Fibroblast of lung (primary cell): Measurements from ENCODE around the gene CMIP. TPM values are rescaled to one million over a fixed set of nuclear protein-coding genes. Genes with fewer than 3 reads are reported as not detected.

Experiments used
- DNase-seq, 2 donors: peaks; one replicate each; pipeline versions ENCODE4 v3.0.0 to v3.0.0-alpha.2; 2010; ENCODE audit warnings: low read depth in 2 of 2
- H2AFZ ChIP-seq: 2 replicates; pipeline ENCODE4 v1.5.1; 2012; ENCODE audit warnings: low read length, control low read depth, inconsistent platforms
- H3K27ac ChIP-seq: 2 replicates; pipeline ENCODE4 v1.5.1; 2011; ENCODE audit warnings: low read length, control low read depth; ENCODE audit not compliant: insufficient read depth
- H3K27me3 ChIP-seq: 2 replicates; pipeline ENCODE4 v1.5.1; 2011; ENCODE audit warnings: mild to moderate bottlenecking, low read length; ENCODE audit not compliant: control insufficient read depth, insufficient read depth
- H3K36me3 ChIP-seq: 2 replicates; pipeline ENCODE4 v1.5.1; 2011; ENCODE audit warnings: low read length; ENCODE audit not compliant: control insufficient read depth, insufficient read depth
- H3K4me1 ChIP-seq: 2 replicates; pipeline ENCODE4 v1.5.1; 2011; ENCODE audit warnings: low read length; ENCODE audit not compliant: control insufficient read depth, insufficient read depth; ENCODE audit errors: extremely low read depth
- H3K4me2 ChIP-seq: 2 replicates; pipeline ENCODE4 v1.5.1; 2011; ENCODE audit warnings: low read length, control low read depth; ENCODE audit not compliant: insufficient read depth; ENCODE audit errors: extremely low read depth
- H3K4me3 ChIP-seq, 4 experiments: fragments of 200-600 bp in 1 of 4; sonication (generic) in 1 of 4; replicated peaks in 1 of 4; 2 replicates each; pipeline ENCODE4 v1.5.1; 2011 to 2016; ENCODE audit warnings: low read length in 4 of 4, low read depth in 3 of 4, mild to moderate bottlenecking in 3 of 4, control low read depth in 2 of 4, inconsistent platforms in 1 of 4, mixed read lengths in 1 of 4; ENCODE audit not compliant: insufficient read depth in 1 of 4; ENCODE audit errors: control extremely low read depth in 1 of 4
- H3K79me2 ChIP-seq: 2 replicates; pipeline ENCODE4 v1.5.1; 2012; ENCODE audit warnings: mild to moderate bottlenecking, low read length, inconsistent platforms; ENCODE audit not compliant: control insufficient read depth, insufficient read depth
- H3K9ac ChIP-seq: 2 replicates; pipeline ENCODE4 v1.5.1; 2011; ENCODE audit warnings: mild to moderate bottlenecking, low read length, control low read depth; ENCODE audit not compliant: insufficient read depth
- H3K9me3 ChIP-seq: 2 replicates; pipeline ENCODE4 v1.5.1; 2012; ENCODE audit warnings: low read depth, low read length; ENCODE audit not compliant: control insufficient read depth, insufficient read depth
- H4K20me1 ChIP-seq: 2 replicates; pipeline ENCODE4 v1.5.1; 2011; ENCODE audit warnings: low read length; ENCODE audit not compliant: control insufficient read depth, insufficient read depth; ENCODE audit errors: extremely low read depth
- EZH2 ChIP-seq: IDR thresholded peaks from 2 replicates; pipeline ENCODE4 v1.5.1; 2012; ENCODE audit warnings: low read length, control low read depth, mild to moderate bottlenecking; ENCODE audit errors: missing control alignments
- polyA plus RNA-seq, 2 donors: library from polyadenylated mRNA; depleted of rRNA in 1 of 2; stranded (reverse) in 1 of 2; unstranded in 1 of 2; fragments of >200 nt; gene quantifications; 2 replicates each; pipeline ENCODE4 v1.2.1, GENCODE V29; 2011 to 2012; ENCODE audit warnings: missing spikeins in 1 of 2
- total RNA-seq: library from RNA; depleted of rRNA; stranded (reverse); fragments of >200 nt; gene quantifications from 2 replicates; pipeline ENCODE4 v1.2.1, GENCODE V29; 2014
- TF ChIP-seq, protein P1 (sequence below), 2 donors: IDR thresholded peaks in 1 of 2; conservative IDR thresholded peaks in 1 of 2; 1 replicate in 1 of 2; 2 replicates in 1 of 2; pipeline ENCODE4 v1.5.1; 2011 to 2012; ENCODE audit warnings: low read length in 2 of 2, control low read depth in 1 of 2, inconsistent platforms in 1 of 2, low read depth in 1 of 2, mild to moderate bottlenecking in 1 of 2

Gene CMIP
- total and polyA plus RNA-seq, 2 donors (not counting 1 experiment from before 2014, with no cell fraction given) = 1.9 to 5.1 TPM

- H3K36me3 ChIP-seq = no peaks in the 10 kb centered on the region
- no peak overlapping the region for H2AFZ ChIP-seq
- H3K27ac ChIP-seq = no peak overlapping the region
- no peak overlapping the region for H3K4me3 ChIP-seq
- no peak overlapping the region for H3K9ac ChIP-seq
- H3K4me2 ChIP-seq = no peak overlapping the region
- peaks cover 6% of the 10 kb centered on the region for H3K4me1 ChIP-seq
- no peaks in the 10 kb centered on the region for H3K27me3 ChIP-seq
- no peaks in the 10 kb centered on the region for H3K9me3 ChIP-seq
- TF ChIP-seq, protein P1, sequence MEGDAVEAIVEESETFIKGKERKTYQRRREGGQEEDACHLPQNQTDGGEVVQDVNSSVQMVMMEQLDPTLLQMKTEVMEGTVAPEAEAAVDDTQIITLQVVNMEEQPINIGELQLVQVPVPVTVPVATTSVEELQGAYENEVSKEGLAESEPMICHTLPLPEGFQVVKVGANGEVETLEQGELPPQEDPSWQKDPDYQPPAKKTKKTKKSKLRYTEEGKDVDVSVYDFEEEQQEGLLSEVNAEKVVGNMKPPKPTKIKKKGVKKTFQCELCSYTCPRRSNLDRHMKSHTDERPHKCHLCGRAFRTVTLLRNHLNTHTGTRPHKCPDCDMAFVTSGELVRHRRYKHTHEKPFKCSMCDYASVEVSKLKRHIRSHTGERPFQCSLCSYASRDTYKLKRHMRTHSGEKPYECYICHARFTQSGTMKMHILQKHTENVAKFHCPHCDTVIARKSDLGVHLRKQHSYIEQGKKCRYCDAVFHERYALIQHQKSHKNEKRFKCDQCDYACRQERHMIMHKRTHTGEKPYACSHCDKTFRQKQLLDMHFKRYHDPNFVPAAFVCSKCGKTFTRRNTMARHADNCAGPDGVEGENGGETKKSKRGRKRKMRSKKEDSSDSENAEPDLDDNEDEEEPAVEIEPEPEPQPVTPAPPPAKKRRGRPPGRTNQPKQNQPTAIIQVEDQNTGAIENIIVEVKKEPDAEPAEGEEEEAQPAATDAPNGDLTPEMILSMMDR (conservative IDR thresholded peaks at IDR 0.05 in 1 of 2, IDR thresholded peaks at IDR 0.05 in 1 of 2; ENCODE audit: low read depth in 1 of 2, low read length in 2 of 2) = no peak
- TF ChIP-seq EZH2 = no peak
- H4K20me1 ChIP-seq = no peaks in the 10 kb centered on the region
- no peak for DNase-seq
- no peaks in the 10 kb centered on the region for H3K79me2 ChIP-seq
Observed at GRCh38 chr16:81505011-81505661, 60.5 kb downstream of the CMIP start.

DNA sequence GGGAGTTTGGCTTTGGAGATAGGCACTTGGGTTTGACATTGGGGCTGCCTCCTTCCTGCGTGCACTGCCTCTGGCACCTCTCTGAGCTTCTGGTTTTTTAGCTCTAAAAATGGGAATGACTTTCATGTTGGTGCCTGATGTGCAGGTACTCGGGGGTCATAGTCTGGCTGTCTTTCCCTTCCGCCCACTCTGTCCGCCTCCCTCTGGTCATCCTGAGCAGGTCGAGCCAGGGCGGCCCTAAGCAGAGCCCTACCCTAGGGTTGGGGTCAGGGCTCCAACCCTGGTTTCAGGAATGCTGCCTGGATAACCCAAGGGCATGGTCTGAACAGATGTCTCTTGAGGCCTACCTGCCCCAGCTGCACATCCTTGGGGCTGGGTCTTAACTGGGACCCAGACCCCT lies 64.8 kb downstream of the CMIP start:
- no peak overlapping the region for H2AFZ ChIP-seq
- no peak overlapping the region for H3K4me2 ChIP-seq
- peaks cover 8% of the 10 kb centered on the region for H3K4me1 ChIP-seq
- no peak overlapping the region for H3K27ac ChIP-seq
- H4K20me1 ChIP-seq = no peaks in the 10 kb centered on the region
- no peak overlapping the region for H3K4me3 ChIP-seq
- H3K27me3 ChIP-seq = no peaks in the 10 kb centered on the region
- no peak overlapping the region for H3K9ac ChIP-seq
- no peaks in the 10 kb centered on the region for H3K36me3 ChIP-seq
- H3K79me2 ChIP-seq = peaks cover 4% of the 10 kb centered on the region
- no peak for DNase-seq
- no peak for TF ChIP-seq EZH2
- TF ChIP-seq, protein P1 (conservative IDR thresholded peaks at IDR 0.05 in 1 of 2, IDR thresholded peaks at IDR 0.05 in 1 of 2; ENCODE audit: low read depth in 1 of 2, low read length in 2 of 2) = no peak
- H3K9me3 ChIP-seq = no peaks in the 10 kb centered on the region

DNA sequence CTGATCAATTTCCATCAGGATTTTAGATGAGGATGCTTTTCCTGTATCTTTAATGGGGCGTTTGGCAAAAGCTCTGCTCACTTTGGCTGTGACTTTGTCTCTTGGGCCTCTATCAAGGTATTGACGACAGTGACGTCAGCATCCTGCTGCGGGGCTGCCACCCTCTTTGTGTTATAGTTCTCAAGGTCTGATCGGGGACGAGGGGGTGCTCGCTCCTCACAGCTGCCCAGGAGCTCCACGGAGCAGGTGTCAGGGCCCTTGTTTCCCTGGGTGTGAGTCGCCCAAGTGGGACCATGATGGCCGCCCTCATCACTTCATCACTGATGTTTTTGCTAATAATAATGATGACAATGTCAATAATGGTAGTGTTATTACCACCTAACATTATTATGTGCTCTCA lies 65.4 kb downstream of the CMIP start:
- Histone ChIP-seq H3K36me3 (no peaks in the 10 kb centered on the region), H3K79me2 (peaks cover 4% of the 10 kb centered on the region), H2AFZ (no peak overlapping the region), H3K4me2 (no peak overlapping the region), H3K4me1 (peaks cover 8% of the 10 kb centered on the region), H3K4me3 (no peak overlapping the region), H4K20me1 (no peaks in the 10 kb centered on the region), H3K27ac (no peak overlapping the region), H3K9me3 (no peaks in the 10 kb centered on the region), H3K27me3 (no peaks in the 10 kb centered on the region), H3K9ac (no peak overlapping the region)
- no peak for TF ChIP-seq EZH2
- TF ChIP-seq, protein P1 (conservative IDR thresholded peaks at IDR 0.05 in 1 of 2, IDR thresholded peaks at IDR 0.05 in 1 of 2; ENCODE audit: low read depth in 1 of 2, low read length in 2 of 2) = no peak
- no peak for DNase-seq
